H1 (cell line): ENCODE measurements around the gene ZBTB16. TPM values are rescaled to one million over a fixed set of nuclear protein-coding genes. Genes with fewer than 3 reads are reported as not detected.

ENCODE experiments used
- CTCF ChIA-PET: fragments of 300-600 bp; sonication (Branson Sonifier 250); formaldehyde crosslinking; loops from one replicate; lab custom pipeline; 2021; ENCODE audit not compliant: partially characterized antibody; lab: Charles Lee
- POLR2A ChIA-PET: fragments of 300-600 bp; sonication (Branson Sonifier 250); formaldehyde crosslinking; loops from one replicate; lab custom pipeline; 2021; ENCODE audit warnings: inconsistent platforms; ENCODE audit not compliant: partially characterized antibody; lab: Charles Lee
- DNase-seq, 2 experiments: peaks; one replicate each; pipeline versions ENCODE4 v3.0.0 to v3.0.0-alpha.2; 2010 to 2022; ENCODE audit warnings: low spot score in 2 of 2, low read depth in 1 of 2, mixed read lengths in 1 of 2
- FAIRE-seq: peaks from 2 replicates; lab custom pipeline; 2011; peaks lifted over from hg19 to GRCh38; lab: Jason Lieb, UNC
- H2AFZ ChIP-seq: 2 replicates; pipeline ENCODE4 v1.8.1; 2012; ENCODE audit warnings: low read length, inconsistent platforms
- H2AK5ac ChIP-seq: 2 replicates; pipeline ENCODE4 v1.6.1; 2013; ENCODE audit warnings: low read depth, low read length
- H2BK120ac ChIP-seq: replicated peaks from 2 replicates; pipeline ENCODE3; 2013; ENCODE audit warnings: low read depth, low read length, inconsistent platforms
- H2BK12ac ChIP-seq: 2 replicates; pipeline ENCODE4 v1.6.1; 2013; ENCODE audit warnings: low read depth, low read length
- H2BK15ac ChIP-seq: 2 replicates; pipeline ENCODE4 v1.6.1; 2013; ENCODE audit warnings: low read length
- H2BK20ac ChIP-seq: 2 replicates; pipeline ENCODE4 v1.6.1; 2013; ENCODE audit warnings: low read length
- H2BK5ac ChIP-seq: 2 replicates; pipeline ENCODE4 v1.6.1; 2013; ENCODE audit warnings: low read depth, low read length
- H3K14ac ChIP-seq: 2 replicates; pipeline ENCODE4 v1.6.1; 2013; ENCODE audit warnings: inconsistent platforms; ENCODE audit not compliant: insufficient read length
- H3K18ac ChIP-seq: 2 replicates; pipeline ENCODE4 v1.6.1; 2013; ENCODE audit warnings: low read length; ENCODE audit errors: extremely low read depth
- H3K23ac ChIP-seq: 2 replicates; pipeline ENCODE4 v1.6.1; 2013; ENCODE audit warnings: inconsistent platforms; ENCODE audit not compliant: insufficient read length
- H3K23me2 ChIP-seq: 2 replicates; pipeline ENCODE4 v1.6.1; 2013; ENCODE audit warnings: low read depth, low read length
- H3K27ac ChIP-seq: 2 replicates; pipeline ENCODE4 v1.6.1; 2011; ENCODE audit warnings: low read depth, low read length, inconsistent platforms
- H3K27me3 ChIP-seq, 4 experiments: replicated peaks in 1 of 4; 1 replicate in 1 of 4; 2 replicates in 3 of 4; pipeline versions ENCODE4 v1.6.1 to v1.8.1; 2011 to 2013; ENCODE audit warnings: low read length in 3 of 4, mild to moderate bottlenecking in 3 of 4, inconsistent platforms in 2 of 4, mixed read lengths in 2 of 4, moderate library complexity in 1 of 4; ENCODE audit not compliant: control insufficient read depth in 3 of 4, insufficient read depth in 3 of 4; ENCODE audit errors: extremely low read depth in 1 of 4
- H3K36me3 ChIP-seq, 4 experiments: 2 replicates each; pipeline versions ENCODE4 v1.6.1 to v1.8.1; 2011 to 2013; ENCODE audit warnings: mild to moderate bottlenecking in 4 of 4, low read length in 3 of 4, moderate library complexity in 2 of 4, control low read depth in 1 of 4, inconsistent platforms in 1 of 4; ENCODE audit not compliant: insufficient read depth in 4 of 4, control insufficient read depth in 2 of 4
- H3K4ac ChIP-seq: replicated peaks from 2 replicates; pipeline ENCODE3; 2013; ENCODE audit warnings: low read length, low read depth, mixed read lengths, inconsistent platforms; ENCODE audit not compliant: insufficient read length
- H3K4me1 ChIP-seq, 4 experiments: replicated peaks in 1 of 4; 1 replicate in 1 of 4; 2 replicates in 3 of 4; pipeline versions ENCODE4 v1.6.1 to v1.8.1; 2011 to 2013; ENCODE audit warnings: low read length in 3 of 4, inconsistent platforms in 2 of 4, mixed read lengths in 1 of 4; ENCODE audit not compliant: insufficient read depth in 4 of 4, control insufficient read depth in 3 of 4
- H3K4me2 ChIP-seq, 2 experiments: 2 replicates each; pipeline versions ENCODE4 v1.6.1 to v1.8.1; 2011 to 2013; ENCODE audit warnings: low read depth in 2 of 2, low read length in 2 of 2, control low read depth in 1 of 2, inconsistent platforms in 1 of 2, mild to moderate bottlenecking in 1 of 2; ENCODE audit not compliant: insufficient read depth in 1 of 2
- H3K4me3 ChIP-seq, 4 experiments: fragments of 200-600, 300-600 bp in 1 of 4; sonication (generic), shearing (Covaris generic), sonication (Bioruptor Twin) in 1 of 4; 2 replicates each; pipeline versions ENCODE4 v1.5.1 to v1.8.1; 2011 to 2016; ENCODE audit warnings: low read length in 4 of 4, low read depth in 3 of 4, control low read depth in 2 of 4, inconsistent platforms in 2 of 4, mild to moderate bottlenecking in 2 of 4, mixed read lengths in 1 of 4, moderate library complexity in 1 of 4; ENCODE audit not compliant: insufficient read depth in 2 of 4; ENCODE audit errors: extremely low read depth in 1 of 4
- H3K56ac ChIP-seq: replicated peaks from 2 replicates; pipeline ENCODE3; 2013; ENCODE audit warnings: low read depth, mild to moderate bottlenecking, mixed read lengths, low read length, inconsistent platforms; ENCODE audit not compliant: insufficient read length
- H3K79me1 ChIP-seq: 2 replicates; pipeline ENCODE4 v1.6.1; 2013; ENCODE audit warnings: low read depth, low read length, control low read depth
- H3K79me2 ChIP-seq, 2 experiments: 2 replicates each; pipeline versions ENCODE4 v1.6.1 to v1.8.1; 2012 to 2013; ENCODE audit warnings: low read length in 2 of 2, mild to moderate bottlenecking in 2 of 2, inconsistent platforms in 1 of 2; ENCODE audit not compliant: insufficient read depth in 2 of 2, control insufficient read depth in 1 of 2
- H3K9ac ChIP-seq, 4 experiments: replicated peaks in 1 of 4; 1 replicate in 1 of 4; 2 replicates in 3 of 4; pipeline versions ENCODE4 v1.6.1 to v1.8.1; 2011 to 2013; ENCODE audit warnings: low read depth in 3 of 4, low read length in 3 of 4, control low read depth in 2 of 4, mild to moderate bottlenecking in 2 of 4, moderate library complexity in 2 of 4, inconsistent platforms in 1 of 4; ENCODE audit errors: extremely low read depth in 1 of 4
- H3K9me3 ChIP-seq, 2 experiments: 2 replicates each; pipeline versions ENCODE4 v1.6.1 to v1.8.1; 2012 to 2013; ENCODE audit warnings: mild to moderate bottlenecking in 2 of 2, moderate library complexity in 2 of 2, control low read depth in 1 of 2, inconsistent platforms in 1 of 2, low read depth in 1 of 2, low read length in 1 of 2, mixed read lengths in 1 of 2; ENCODE audit not compliant: insufficient read depth in 2 of 2
- H4K20me1 ChIP-seq, 2 experiments: replicated peaks in 1 of 2; 2 replicates each; pipeline versions ENCODE3 to v1.8.1; 2011 to 2013; ENCODE audit warnings: inconsistent platforms in 2 of 2, low read length in 2 of 2, mild to moderate bottlenecking in 1 of 2; ENCODE audit not compliant: insufficient read depth in 2 of 2, control insufficient read depth in 1 of 2
- H4K5ac ChIP-seq: 2 replicates; pipeline ENCODE4 v1.6.1; 2013; ENCODE audit warnings: low read length, low read depth, mixed read lengths, inconsistent platforms; ENCODE audit not compliant: insufficient read length
- H4K8ac ChIP-seq: 2 replicates; pipeline ENCODE4 v1.8.0; 2013; ENCODE audit warnings: mild to moderate bottlenecking, moderate library complexity, low read length, inconsistent platforms; ENCODE audit not compliant: insufficient read depth; ENCODE audit errors: extremely low read depth
- H4K91ac ChIP-seq: replicated peaks from 2 replicates; pipeline ENCODE3; 2013; ENCODE audit warnings: low read length, mixed read lengths, inconsistent platforms; ENCODE audit not compliant: insufficient read length
- CBX8 ChIP-seq: fragments of 300-800, 300-1000 bp; sonication (generic); IDR thresholded peaks from 2 replicates; pipeline ENCODE4 v1.7.1; 2016; ENCODE audit warnings: low read depth, low read length, borderline replicate concordance
- CEBPB ChIP-seq: IDR thresholded peaks from 2 replicates; pipeline ENCODE4 v1.6.1; 2012; ENCODE audit warnings: low read depth, low read length
- FOSL1 ChIP-seq: IDR thresholded peaks from 2 replicates; pipeline ENCODE4 v1.6.1; 2011; ENCODE audit warnings: mild to moderate bottlenecking, low read depth, low read length, moderate library complexity; ENCODE audit not compliant: insufficient read depth
- GTF2F1 ChIP-seq: IDR thresholded peaks from 2 replicates; pipeline ENCODE4 v1.6.1; 2012; ENCODE audit warnings: low read depth, low read length, improper control_type of control experiment, borderline replicate concordance
- NANOG ChIP-seq: IDR thresholded peaks from 2 replicates; pipeline ENCODE4 v1.6.1; 2011; ENCODE audit warnings: low read length, low read depth, mild to moderate bottlenecking, inconsistent platforms; ENCODE audit not compliant: insufficient read depth, poor library complexity, severe bottlenecking
- RNF2 ChIP-seq: fragments of 200-900, 300-1000 bp; sonication (generic); IDR thresholded peaks from 2 replicates; pipeline ENCODE4 v1.7.1; 2016; ENCODE audit warnings: borderline replicate concordance, low read depth, mild to moderate bottlenecking, antibody characterized with exemption, low read length; ENCODE audit not compliant: poor library complexity, severe bottlenecking; ENCODE audit errors: missing control alignments
- RXRA ChIP-seq: IDR thresholded peaks from 2 replicates; pipeline ENCODE4 v1.6.1; 2011; ENCODE audit warnings: low read depth, mild to moderate bottlenecking, low read length, moderate library complexity; ENCODE audit not compliant: insufficient read depth
- SAP30 ChIP-seq: fragments of 300-600 bp; sonication (generic); IDR thresholded peaks from 2 replicates; pipeline ENCODE4 v1.7.1; 2012; ENCODE audit warnings: low read length, moderate library complexity, mild to moderate bottlenecking, inconsistent platforms; ENCODE audit not compliant: insufficient read depth, insufficient replicate concordance
- SP4 ChIP-seq: IDR thresholded peaks from 2 replicates; pipeline ENCODE4 v1.6.1; 2012; ENCODE audit warnings: low read length, inconsistent platforms
- TEAD4 ChIP-seq: IDR thresholded peaks from 2 replicates; pipeline ENCODE4 v1.6.1; 2012; ENCODE audit warnings: low read depth, low read length, inconsistent platforms, mixed read lengths
- WGBS, 2 experiments: shearing (Covaris generic) in 1 of 2; methylation state at CpG; one replicate each; pipeline versions ENCODE4 v1.1.6 to v1.1.7; 2013 to 2015; ENCODE audit warnings: low lambda C conversion rate in 2 of 2, mixed read lengths in 2 of 2, inconsistent platforms in 1 of 2, low coverage in 1 of 2, missing lambda C conversion rate in 1 of 2; ENCODE audit not compliant: insufficient replicate concordance in 2 of 2, insufficient coverage in 1 of 2, insufficient read length in 1 of 2; ENCODE audit errors: extremely low coverage in 1 of 2, missing lambda C conversion rate in 1 of 2; 5-methylcytosine and 5-hydroxymethylcytosine counted together
- polyA plus RNA-seq, 7 experiments: library from polyadenylated mRNA; depleted of rRNA in 3 of 7; stranded (reverse) in 5 of 7; unstranded in 2 of 7; fragments of >200 nt in 5 of 7; fragments of 200-250 nt in 2 of 7; gene quantifications; 1 replicate in 5 of 7; 2 replicates in 1 of 7; 4 replicates in 1 of 7; pipeline versions ENCODE4 v1.2.1 to v1.2.3, GENCODE V29; 2011 to 2013; ENCODE audit warnings: missing spikeins in 2 of 7, mixed read lengths in 2 of 7
- total RNA-seq: library from RNA; stranded (reverse); fragmentation: NEBNext Ultra II Directional; extraction: Animal tissue kit (Norgen Biotek cat#: 25700); gene quantifications from 2 replicates; pipeline ENCODE4 v1.2.1, GENCODE V29; 2021
- TF ChIP-seq, protein P1 (sequence below): IDR thresholded peaks from 2 replicates; pipeline ENCODE4 v1.6.1; 2012; ENCODE audit warnings: inconsistent platforms

ZBTB16 gene
- total and polyA plus RNA-seq, 2 of the 8 experiments (the other 6 are each of a cell fraction or from before 2014, with no cell fraction given): 0.12 to 0.61 TPM

DNA sequence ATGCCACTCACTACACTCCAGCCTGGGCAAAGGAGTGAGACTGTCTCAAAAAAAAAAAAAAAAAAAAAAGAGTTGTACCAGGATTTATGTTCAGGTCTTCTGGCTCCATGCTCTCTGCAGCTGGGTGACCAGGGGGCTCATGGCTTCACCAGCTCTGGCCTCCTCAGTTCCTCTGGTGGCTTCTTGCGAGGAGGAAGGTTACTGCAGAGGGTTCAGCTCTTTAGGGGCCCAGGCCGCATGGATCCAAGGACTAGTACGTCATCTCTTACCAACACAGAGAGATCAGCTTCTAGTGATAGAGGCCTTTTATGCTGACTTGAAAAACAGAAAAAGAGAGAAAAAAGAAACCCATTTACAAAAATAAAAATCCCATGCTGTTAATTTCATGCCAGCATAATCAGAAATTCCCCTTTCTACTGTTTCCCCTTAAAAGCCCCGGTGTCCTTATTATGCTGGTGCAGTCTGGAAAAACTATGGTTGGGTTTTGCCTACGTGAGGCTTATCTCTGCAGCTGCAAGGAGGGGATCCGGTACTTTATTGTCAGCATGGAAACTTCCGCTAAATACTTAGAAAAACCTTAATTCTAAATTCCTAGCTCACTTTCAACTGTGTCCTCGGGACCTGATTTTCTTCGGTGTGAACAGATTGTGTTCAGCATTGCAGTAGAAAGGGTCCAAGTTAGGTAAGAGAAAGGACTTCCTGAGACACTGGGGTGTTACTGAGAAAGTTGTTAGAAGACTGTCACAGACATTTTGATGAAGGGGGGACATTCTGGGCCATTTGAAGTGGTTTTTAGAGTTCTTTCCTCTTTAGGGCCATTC, 13.7 kb downstream of the ZBTB16 start:
- no peaks in the 10 kb centered on the region for H3K9me3 ChIP-seq
- WGBS, 2 experiments: 79% methylated on average over 9 of the region's 9 CpGs; no CpG with 5 or more reads in 1 of the 2 experiments
- no peak overlapping the region for H2BK120ac ChIP-seq
- no peak overlapping the region for H4K91ac ChIP-seq
- H2BK20ac ChIP-seq: no peak overlapping the region
- no peaks in the 10 kb centered on the region for H3K36me3 ChIP-seq
- no peak overlapping the region for H2AK5ac ChIP-seq
- H3K18ac ChIP-seq: no peak overlapping the region
- no peak overlapping the region for H3K23ac ChIP-seq
- no peaks in the 10 kb centered on the region for H3K79me2 ChIP-seq
- no peak overlapping the region for H3K4me2 ChIP-seq
- H3K4me3 ChIP-seq: no peak overlapping the region
- no peak overlapping the region for H3K4ac ChIP-seq
- H4K20me1 ChIP-seq: no peaks in the 10 kb centered on the region
- H3K79me1 ChIP-seq: no peaks in the 10 kb centered on the region
- no peak overlapping the region for H2AFZ ChIP-seq
- H4K5ac ChIP-seq: no peak overlapping the region
- H2BK15ac ChIP-seq: no peak overlapping the region
- CTCF ChIA-PET: interaction anchor here (0.6 to 1.8 kb wide), 11 partner anchors 9 to 189 kb away, joined by 3 to 9 read pairs (median 4); no protein-coding TSS in a partner anchor
- no peak overlapping the region for H4K8ac ChIP-seq
- H2BK5ac ChIP-seq: no peak overlapping the region
- no peak overlapping the region for H3K14ac ChIP-seq
- FAIRE-seq: no peak
- H3K27ac ChIP-seq: no peak overlapping the region
- H2BK12ac ChIP-seq: no peak overlapping the region
- POLR2A ChIA-PET: interaction anchor here (1.3 kb wide), 1 partner anchor 13 kb away, joined by 4 read pairs; no protein-coding TSS in a partner anchor
- DNase-seq: no peak
- no peaks in the 10 kb centered on the region for H3K23me2 ChIP-seq
- no peak overlapping the region for H3K56ac ChIP-seq
- H3K9ac ChIP-seq: no peak overlapping the region
- peaks cover 5 to 10% (median 6%) of the 10 kb centered on the region in 4 experiments for H3K4me1 ChIP-seq
- peaks cover 3 to 21% (median 17%) of the 10 kb centered on the region in 4 experiments; a peak in 6 of 7 replicates for H3K27me3 ChIP-seq
- TF ChIP-seq GTF2F1: no peak
- TF ChIP-seq, protein P1, sequence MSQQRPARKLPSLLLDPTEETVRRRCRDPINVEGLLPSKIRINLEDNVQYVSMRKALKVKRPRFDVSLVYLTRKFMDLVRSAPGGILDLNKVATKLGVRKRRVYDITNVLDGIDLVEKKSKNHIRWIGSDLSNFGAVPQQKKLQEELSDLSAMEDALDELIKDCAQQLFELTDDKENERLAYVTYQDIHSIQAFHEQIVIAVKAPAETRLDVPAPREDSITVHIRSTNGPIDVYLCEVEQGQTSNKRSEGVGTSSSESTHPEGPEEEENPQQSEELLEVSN: no peak
- TF ChIP-seq RNF2: no peak
- no peak for TF ChIP-seq SP4
- TF ChIP-seq CEBPB: no peak
- no peak for TF ChIP-seq TEAD4
- no peak for TF ChIP-seq SAP30
- TF ChIP-seq FOSL1: no peak
- no peak for TF ChIP-seq CBX8
- TF ChIP-seq RXRA: no peak
- TF ChIP-seq NANOG: no peak
